DMS79 (cell line): ENCODE results near the gene CKB.

Source experiments
- DNase-seq: peaks from one replicate; lab custom pipeline; 2025; lab: John Stamatoyannopoulos, UW

CKB gene

DNA sequence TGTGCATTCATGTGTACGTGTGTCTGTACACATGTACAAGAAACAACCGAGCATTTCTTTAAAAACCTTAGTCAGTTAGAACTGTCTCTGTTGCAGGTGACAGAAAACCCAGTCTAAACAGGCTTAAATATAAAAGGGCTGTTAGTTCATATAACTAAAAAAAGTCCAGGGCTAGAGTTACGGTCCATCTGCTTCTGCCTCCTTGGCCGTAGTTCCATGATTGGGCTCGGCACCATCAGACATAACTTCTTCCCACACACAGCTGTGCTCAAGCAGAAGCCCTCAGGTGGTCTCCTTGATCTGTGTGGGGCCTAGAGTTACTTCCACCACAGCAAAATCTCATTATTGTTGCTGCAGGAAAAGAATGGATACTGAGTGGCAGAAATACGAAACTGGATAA lies 34.6 kb downstream of the CKB start:
- DNase-seq, result no peak

DNA sequence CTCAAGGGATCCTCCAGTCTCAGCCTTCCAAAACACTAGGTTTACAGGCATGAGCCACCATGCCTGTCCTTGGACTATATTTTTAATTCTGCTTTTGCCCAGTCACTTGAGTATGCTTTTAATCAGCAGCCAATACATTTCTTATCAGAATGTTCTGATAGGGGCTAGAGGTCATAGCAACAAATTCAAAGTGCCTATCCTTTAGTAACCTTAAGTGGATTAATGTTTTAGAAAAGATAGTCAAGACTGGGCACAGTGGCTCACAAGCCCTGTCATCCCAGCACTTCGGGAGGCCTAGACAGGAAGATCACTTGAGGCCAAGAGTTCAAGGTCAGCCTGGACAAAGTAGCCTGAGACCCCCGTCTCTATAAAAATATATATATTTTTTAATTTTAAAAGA lies 37.1 kb downstream of the CKB start:
- no peak for DNase-seq

DNA sequence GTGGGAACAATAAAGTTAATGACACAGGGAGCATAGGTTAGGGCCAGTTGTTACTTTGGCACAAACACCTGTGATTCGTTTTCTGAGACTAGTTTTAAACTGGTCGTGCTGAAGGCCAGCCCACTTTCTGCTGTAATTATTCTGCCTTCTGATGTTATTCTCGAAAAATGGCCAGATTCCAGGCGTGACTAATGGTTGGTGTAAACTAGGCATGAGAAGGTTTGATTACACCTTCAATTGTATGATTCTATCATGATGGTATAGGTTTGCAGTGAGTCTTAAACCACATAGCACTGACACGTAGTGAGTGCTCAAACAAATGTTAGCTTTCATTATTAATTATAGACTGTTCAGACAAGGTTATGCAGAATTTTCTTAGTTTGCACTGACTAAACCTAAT lies 39.0 kb downstream of the CKB start:
- DNase-seq, result no peak

DNA sequence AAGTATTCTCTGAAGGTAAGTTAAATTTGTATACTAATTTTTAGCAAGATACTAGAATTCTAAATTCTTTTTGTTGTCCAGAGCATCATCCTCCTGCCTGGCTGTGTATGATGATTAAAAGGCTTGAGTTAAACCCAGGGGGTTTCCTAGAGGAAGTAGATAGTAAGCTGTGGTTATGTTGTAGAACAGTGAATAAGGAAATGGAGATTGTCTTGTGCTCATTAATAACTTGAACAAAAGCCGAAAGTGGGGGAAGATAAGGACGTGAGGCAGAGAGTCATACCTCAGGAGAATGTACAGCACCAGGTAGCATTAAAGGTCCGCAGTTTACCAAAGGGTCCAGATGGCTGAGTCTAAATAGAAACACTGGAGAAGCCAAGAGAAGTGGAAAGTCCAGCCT lies 42.0 kb downstream of the CKB start:
- no peak for DNase-seq

DNA sequence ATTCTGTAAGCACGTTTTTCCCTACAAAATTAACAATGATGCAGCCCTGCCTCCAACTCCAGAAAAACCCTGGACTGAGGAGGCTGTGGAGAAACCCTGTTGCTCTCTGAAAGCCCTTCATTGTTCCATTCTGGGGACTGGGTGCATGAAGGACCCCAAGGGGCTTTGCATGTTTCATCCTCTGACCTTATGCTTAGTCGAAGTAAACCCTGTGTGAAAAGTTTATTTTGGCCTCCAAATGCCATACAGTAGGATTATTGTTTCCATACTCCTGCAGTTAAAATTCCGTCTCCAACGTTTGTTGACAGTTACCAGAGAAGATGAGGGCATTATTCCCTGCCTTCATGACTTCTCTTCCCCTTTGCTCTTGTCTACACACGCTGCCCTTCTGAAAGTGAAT lies 46.0 kb downstream of the CKB start:
- DNase-seq, result no peak

DNA sequence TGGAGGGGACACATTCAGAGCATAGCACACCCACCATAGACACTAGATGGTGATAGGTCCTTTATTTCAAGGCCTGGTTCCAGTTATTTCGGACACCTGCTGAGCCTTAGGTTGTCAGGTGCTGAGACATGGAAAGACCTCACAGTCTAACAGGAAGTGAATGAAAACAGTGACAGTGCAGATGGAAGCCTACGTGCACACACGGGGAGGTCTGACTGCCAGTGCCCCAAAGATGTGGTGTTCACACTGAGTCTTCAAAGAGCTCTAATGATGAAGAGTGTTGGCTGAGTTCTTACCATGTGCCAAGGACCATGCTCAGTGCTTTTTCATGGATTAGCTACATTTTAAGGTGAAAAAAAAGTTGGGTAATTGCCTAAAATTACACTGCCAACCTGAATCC lies 46.6 kb downstream of the CKB start:
- no peak for DNase-seq

DNA sequence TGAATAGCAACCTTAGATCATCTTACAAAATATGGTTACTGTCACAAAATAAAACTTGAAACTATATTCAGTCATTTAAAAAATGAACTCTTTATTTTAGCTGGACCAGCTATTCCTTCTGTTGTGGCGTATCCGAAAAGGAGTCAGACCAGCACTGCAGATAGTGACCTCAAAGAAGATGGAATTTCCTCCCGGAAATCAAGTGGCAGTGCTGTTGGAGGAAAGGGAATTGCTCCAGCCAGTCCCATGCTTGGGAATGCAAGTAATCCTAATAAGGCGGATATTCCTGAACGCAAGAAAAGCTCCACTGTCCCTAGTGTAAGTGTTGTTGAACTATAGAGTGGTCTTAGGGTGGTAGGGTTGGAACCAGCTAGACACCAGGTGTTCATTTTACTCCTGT lies 47.7 kb downstream of the CKB start:
- no peak for DNase-seq

DNA sequence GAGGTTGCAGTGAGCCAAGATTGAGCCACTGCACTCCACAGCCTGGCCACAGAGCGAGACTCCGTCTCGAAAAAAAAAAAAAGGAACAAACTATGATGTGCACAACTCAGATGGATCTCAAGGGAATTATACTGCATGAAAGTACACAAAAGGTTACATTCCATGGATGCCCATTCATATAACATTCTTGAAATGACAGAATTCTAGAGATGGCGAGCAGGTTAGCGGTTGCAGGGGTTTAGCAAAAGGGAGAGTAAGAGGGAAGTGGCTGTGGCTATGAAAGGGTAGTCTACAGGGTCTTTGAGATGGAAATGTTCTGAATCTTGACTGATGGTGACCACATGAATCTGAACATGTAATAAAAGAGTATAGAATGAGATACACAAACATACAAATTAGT lies 49.7 kb downstream of the CKB start:
- DNase-seq, result no peak
